IPS-NIHi7 (cell line): Measurements from ENCODE around the gene DNAI2.

Source experiments
- DNase-seq: peaks from one replicate; pipeline ENCODE4 v3.0.0; 2012; ENCODE audit warnings: mixed read lengths; ENCODE audit errors: extremely low spot score

Gene DNAI2

DNA sequence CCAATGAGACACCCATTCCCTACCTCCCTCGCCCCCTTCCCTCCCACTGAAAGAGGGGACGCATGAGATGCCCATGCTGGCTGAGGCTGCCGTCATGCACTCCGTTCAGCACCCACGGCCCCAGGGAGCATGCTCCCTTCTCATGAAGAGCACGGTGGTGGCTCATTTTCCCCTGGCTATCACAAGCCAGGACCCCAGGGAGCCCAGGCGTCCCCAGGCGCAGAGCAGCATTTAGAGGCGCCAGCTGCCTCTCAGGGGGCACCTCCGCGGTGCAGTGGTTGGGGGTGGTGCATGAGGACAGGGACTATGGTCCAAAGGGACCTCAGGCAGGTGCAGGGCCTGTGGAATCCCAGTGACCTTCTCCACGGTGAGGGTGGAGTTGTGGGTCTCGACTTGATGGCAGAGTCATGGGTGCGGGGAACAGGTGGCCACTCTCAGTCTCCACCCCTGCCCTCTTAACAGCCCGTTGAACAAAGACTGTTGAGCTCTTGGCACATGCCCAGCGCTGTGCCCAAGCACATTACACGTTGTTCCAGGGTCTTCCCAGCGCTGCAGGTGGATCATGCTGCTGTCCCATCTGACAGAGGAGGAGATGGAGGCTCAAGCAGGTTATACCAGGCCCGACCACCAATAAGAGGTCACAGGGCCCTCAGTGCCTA, 65.6 kb downstream of the DNAI2 start:
- DNase-seq, result no peak

DNA sequence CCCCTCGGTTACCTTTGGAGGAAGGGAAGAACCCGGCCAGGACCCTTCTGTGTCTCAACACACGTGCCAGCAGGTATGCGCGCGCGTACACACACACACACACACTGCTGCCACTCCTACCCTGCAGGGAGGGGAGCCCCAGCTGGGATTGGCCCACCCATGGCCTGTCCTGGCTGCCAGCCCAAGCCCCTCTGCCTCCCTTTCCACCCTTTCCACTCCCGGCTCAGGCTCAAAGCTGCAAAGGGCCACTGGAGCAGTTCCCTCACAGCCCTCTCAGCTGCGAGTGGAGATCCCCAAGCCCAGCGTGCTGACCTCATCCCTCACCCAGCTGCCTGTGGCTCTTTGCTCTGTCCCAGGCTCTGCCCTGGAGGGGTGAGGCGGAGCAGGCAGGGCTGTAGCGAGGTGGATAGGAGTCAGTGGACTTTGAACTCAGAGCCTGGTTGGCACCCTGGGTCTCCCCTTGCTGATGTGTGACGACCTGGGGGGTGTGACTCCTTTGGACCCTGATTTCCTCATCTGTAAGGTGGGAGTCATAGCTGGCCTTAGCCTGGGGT, 66.5 kb downstream of the DNAI2 start:
- no peak for DNase-seq

DNA sequence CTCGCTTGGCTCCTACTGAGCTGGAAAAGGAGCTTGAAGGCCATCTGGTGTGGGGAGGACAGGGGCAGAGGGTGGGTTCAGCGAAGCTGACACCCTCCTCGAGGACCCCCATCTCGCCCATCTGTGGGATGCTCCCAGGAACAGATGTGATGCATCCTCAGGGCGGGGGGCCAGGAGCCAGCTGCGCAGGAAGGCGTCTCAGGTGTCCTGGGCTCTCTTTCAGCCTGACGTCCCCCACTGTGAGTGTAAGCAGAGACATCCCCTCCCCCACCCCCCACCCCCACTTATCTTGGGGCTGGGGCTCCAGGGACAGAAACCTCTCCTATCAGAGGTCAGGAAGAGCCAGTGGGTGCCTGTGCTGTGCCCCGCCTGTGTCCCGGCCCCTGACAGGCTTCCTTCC, 68.2 kb downstream of the DNAI2 start:
- DNase-seq, result no peak

DNA sequence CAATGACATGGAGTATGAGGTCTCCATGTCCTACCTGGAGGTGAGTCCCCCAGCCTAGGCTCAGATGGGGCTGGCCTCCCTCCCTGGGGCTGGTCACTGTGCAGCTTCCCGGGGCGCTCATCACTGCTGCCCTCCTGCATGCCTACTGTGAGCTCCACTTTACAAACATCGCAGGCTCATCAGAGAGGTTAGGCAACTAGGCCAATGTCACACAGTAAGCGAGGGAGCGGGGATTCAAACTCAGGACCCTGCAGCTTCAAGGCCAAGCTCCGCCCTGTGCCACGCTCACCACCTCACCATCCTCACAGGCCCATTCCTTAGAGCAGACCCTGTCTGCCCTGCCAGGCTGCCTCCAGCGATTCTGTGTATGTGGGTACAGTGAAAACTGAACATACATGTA, 69.1 kb downstream of the DNAI2 start:
- no peak for DNase-seq

DNA sequence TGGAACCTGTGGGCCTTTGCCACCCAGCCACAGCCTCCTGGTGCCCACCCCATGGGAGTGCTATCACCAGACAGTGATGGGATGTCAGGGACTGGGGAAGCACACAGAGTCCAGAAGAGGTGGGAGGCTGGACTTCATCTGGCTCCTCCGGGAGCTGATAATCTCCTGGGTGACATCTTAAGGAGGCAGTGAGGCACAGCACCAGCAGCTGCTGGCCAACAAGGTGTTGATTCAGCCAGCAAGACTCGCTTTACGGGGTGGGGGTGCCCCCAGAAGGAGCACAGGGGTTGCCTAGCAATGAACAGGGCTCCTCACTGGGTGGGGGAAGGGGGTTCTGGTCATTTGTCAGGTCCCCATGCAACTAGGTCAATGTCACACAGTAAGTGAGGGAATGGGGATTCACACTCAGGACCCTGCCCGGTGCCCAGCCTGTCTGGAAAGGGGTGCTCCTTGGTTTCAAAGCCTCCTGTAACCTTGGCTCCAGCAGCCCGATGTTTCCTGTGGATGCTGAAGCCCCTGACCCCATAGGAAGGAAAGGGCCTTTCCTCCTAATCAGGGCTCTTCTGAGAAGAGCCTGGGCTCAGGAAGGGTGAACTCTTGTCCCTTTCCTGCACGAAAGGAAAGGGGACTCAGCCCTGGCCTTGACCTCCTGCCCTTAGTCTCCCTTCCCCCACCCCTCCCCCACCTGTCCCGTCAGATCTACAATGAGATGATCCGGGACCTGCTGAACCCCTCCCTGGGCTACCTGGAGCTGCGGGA, 69.7 kb downstream of the DNAI2 start:
- no peak for DNase-seq

DNA sequence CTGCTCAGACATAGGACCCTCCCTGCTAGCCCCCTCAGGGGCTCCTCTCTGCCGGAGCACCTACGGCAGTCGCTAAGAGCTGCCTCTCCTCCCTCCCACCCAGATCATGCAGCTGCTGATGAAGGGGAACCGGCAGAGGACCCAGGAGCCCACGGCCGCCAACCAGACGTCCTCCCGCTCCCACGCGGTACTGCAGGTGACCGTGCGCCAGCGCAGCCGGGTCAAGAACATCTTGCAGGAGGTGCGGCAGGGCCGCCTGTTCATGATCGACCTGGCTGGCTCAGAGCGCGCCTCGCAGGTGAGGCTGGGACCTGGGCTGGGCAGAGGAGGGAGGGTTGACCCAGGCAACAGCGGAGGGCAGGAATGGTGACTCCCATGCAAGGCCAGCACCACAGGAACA, 70.6 kb downstream of the DNAI2 start:
- no peak for DNase-seq

DNA sequence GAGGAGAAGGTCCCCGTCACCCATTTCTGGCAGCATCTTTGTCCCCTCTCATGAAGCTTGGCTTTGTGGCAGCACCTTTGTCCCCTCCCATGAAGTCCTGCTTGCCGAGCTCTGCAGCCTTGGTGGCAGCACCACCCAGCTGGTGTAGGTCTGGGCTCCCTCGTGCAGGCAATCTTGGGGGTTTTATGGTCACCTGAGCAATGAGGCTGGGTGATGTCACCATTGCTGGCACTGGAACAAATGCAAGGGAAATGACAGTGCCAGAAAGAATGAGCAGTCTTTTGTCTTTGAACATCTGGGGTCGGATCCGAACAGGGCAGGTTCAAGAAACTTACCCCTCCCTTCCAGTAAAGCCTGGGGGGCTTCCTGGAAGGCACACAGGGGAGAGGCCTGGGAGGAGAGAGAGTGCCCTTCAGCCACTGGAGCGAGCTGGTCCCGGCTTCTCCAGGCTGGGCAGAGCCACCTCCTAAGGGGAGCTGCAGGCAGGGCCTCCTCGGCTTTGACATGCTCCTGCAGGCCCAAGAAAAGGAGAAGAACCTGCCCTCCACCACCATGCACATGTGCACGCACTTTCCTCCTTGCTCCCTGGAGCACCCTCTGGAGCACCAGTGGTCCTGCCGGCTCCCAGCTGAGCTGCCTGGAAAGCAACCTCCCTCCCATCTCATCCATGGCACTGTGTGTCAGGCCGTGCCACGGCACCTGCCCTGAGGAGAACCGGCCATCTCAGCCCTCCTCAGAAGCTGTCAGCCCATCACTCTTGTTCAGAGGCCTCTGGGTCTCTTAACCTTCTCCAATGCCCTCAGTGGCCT, 71.6 kb downstream of the DNAI2 start:
- DNase-seq, result no peak

DNA sequence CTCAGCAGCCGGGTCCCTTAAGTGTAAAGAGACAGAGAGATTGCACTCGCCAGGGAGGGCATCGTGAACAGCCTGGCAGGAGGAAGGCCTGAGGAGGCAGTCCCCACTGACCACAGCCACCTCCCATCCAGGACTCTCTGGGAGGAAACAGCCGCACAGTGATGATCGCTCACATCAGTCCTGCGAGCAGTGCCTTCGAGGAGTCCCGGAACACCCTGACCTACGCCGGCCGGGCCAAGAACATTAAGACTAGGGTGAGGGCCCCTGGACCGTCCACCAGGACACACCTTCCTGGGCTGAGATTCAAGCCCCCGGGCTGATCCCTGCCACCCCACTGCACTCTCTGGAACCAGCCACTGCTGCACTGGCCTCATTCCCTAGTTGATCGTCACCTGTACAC, 73.6 kb downstream of the DNAI2 start:
- DNase-seq, result no peak

DNA sequence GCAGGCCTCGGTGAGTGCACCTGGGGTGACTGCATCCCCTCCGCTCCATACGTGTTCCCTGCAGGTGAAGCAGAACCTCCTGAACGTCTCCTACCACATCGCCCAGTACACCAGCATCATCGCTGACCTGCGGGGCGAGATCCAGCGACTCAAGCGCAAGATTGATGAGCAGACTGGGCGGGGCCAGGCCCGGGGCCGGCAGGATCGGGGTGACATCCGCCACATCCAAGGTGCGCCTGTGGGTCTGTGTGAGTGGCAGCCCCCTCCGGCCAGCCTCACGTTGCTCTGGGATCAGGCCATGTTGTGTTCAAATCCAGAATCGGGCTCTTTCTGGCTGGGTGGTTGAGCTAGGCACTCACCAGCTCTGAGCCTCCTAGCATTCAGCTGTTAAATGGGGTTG, 75.1 kb downstream of the DNAI2 start:
- DNase-seq, result no peak

DNA sequence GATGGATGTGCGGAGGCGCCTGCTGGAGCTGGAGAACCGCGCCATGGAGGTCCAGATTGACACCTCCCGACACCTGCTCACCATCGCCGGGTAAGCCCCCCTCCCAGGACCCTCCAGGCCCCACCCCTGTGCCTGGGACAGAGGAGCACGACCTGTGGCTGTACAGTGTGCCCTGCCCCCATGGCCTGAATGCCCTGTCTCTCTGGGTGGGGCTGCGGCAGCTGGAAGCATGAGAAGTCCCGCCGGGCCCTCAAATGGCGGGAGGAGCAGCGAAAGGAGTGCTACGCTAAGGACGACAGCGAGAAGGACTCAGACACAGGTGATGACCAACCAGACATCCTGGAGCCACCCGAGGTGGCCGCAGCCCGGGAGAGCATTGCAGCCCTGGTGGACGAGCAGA, 76.5 kb downstream of the DNAI2 start:
- no peak for DNase-seq

DNA sequence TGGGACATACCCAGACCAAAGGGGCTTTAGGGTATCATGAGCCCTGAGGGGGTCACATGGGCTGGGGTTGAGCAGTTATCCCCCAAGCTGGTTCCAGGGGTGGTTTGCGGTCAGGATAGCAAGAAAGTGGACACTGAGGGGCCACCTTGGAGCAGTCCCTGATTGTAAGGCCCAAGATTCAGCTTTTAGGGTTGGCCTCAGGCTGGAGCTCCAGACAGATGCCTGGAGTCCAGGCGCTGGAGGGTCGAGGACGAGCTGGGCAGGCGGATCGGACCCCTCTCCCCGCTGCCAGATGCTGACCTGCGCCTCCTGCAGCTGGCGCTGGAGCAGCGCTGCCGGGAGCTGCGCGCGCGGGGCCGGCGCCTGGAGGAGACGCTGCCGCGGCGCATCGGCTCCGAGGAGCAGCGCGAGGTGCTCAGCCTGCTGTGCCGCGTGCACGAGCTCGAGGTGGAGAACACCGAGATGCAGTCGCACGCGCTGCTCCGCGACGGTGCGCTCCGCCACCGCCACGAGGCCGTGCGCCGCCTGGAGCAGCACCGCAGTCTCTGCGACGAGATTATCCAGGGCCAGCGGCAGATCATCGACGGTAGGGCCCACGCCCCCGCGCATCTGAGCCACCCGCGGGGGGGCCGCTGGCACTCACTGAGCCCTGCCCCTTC, 77.6 kb downstream of the DNAI2 start:
- peak; percentile 82 for DNase-seq

DNA sequence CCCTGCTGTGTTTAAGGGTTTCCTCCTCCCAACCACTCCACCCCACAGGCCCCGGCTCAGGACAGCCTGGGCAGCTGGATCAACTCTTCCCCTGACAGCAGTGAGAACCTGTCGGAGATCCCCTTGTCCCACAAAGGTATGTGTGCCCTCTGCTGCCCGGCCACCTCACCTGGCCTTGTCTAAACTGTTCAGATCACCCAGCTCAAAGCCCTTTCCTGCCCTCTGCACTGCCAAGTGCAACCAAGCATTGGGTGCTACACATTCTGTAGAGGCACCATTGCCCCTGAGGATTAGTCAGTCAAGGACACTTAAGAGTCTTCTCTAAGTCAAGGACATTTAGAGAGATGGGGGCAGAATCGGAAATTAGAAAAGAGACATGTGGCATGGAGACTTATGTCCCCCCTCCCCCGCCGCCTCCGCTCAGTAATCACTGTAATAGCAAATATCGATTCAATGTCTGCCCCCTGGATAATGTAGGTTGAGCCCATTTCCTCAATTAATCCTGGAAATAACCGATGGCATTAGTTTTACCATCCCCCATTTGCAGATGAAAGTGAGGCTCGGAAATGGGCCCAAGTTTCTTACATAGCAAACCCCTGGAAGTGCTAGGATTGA, 79.5 kb downstream of the DNAI2 start:
- no peak for DNase-seq

DNA sequence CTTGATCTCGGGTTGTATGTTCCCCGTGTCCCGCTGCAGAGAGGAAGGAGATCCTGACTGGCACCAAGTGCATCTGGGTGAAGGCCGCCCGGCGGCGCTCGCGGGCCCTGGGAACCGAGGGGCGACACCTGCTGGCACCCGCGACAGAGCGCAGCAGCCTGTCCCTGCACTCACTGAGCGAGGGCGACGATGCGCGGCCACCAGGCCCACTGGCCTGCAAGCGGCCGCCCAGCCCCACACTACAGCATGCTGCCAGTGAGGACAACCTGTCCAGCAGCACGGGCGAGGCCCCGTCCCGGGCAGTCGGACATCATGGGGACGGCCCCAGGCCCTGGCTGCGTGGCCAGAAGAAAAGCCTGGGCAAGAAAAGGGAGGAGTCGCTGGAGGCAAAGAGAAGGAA, 80.1 kb downstream of the DNAI2 start:
- peak; percentile 89 for DNase-seq

DNA sequence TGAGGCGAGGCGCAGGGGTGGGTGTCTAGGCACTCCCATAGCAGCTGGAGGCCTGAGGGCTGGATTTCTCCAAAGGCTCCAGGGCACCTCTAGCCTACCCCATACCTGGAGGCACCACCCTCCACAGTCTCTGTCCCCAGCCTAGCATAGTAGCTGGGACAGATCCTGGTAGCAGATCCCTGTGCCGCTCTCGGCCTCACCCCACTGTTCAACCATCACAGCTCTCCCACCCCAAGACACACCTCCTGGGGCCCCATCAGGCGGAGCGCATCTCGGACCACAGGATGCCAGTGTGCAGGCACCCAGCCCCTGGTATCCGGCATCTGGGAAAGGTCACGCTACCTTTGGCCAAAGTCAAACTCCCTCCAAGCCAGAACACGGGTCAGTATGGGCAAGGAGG, 80.5 kb downstream of the DNAI2 start:
- DNase-seq, result no peak

DNA sequence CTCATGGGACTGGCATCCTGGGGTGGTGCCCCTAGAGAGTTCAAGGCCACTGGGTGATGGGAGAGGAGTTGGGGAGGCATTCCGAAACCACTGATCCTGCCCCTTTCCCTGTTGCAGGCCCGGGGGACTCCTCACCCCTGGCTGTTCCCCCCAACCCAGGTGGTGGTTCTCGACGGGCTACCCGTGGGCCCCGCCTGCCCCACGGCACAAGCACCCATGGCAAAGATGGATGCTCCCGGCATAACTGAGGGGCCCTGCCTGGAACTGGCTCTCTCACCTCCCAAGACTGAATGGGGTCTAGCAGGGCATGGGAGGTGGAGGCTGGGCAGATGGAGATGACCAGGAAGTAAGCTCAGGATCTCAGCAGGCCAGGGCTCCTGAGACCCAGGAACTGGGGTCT, 81.0 kb downstream of the DNAI2 start:
- no peak for DNase-seq

DNA sequence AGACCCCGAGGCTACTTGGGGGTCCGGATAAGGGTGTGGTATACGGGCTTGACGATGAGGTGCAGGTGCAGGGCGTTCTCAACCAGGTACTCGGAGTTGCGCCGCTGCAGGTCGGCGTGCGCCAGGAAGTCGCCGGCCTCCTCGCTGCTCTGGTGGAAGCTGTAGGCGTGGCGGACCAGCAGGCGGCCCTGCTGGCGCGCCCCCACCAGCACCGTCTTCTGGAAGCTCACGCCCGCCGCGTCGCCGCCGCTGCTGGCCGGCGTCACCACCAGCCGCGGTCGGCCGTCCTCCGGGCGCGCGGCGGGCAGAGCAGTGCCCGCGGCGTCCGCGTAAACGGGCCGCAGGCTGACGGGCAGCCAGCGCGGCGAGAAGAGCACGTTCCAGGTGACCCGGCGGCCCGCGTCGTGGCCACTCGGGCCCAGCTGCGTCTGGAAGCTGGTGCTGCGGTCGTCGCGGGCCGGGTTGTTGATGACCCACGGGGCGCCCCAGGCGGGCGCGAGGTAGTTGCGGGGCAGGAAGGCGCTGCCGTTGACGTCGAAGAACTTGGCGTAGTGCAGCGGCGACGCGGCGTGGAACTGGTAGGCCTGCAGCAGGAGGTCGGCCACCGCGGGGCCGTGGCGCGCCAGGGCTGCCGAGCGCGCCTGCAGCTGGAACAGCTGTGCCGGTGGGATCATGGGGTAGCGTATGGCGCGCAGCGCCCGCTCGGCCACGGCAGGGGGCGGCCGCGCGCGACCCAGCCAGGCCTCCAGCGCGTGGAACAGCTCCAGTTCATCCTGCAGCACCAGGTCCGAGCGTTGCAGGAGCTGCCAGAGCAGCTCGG, 82.8 kb downstream of the DNAI2 start:
- DNase-seq, result peak; percentile 84

DNA sequence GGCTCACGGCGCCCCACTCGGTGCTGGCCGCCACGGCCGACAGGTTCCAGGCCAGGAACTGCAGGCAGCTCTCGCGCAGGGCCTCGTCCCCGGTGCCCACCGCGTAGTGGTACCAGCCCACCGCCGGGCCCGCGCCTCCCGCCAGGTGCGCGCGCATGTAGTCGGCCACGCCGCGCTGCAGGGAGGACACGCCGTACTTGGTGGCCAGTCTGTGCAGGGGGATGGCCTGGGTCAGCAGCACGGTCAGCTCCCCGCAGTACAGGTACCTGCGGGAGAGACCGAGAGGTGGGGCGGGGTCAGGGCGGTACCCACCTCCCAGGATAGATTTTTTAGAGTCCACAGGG, 83.4 kb downstream of the DNAI2 start:
- no peak for DNase-seq

DNA sequence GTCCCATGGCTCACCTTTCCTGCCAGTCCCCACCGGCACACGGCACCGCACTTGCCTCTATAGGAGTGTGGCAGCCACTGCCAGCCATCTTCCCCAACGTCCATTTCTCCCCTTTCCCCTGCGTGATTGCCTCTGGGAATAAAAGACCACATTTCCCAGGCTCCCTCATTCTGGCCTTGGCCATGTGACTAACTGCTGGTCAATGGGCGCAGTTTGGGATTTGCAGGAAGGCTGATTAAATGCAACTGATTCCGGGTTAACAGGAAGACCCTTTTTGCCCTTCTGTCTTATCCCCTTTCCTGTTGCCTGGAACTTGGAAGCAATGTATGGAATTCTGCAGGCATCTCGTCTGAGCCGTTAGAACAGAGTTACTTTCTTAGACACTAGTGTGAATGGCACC, 84.7 kb downstream of the DNAI2 start:
- no peak for DNase-seq

DNA sequence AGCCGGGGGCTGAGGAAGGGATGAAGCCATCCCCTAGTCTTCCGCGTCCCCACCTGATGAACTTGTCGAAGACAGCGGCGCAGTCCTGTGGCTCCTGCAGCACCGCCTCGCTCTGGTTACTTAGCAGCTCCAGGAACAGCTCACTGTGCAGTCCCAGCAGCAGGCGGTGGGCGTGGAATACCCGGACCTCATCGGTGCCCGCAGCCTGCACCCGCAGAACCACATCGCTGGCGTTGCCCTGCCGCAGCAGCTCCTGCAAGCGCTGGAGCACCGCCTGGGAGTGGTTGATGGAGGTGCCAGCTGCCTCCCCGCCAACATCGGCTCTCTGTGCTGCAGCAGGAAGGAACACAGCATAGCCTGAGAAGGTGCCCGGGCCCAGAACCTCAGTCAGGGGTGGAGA, 85.9 kb downstream of the DNAI2 start:
- no peak for DNase-seq

DNA sequence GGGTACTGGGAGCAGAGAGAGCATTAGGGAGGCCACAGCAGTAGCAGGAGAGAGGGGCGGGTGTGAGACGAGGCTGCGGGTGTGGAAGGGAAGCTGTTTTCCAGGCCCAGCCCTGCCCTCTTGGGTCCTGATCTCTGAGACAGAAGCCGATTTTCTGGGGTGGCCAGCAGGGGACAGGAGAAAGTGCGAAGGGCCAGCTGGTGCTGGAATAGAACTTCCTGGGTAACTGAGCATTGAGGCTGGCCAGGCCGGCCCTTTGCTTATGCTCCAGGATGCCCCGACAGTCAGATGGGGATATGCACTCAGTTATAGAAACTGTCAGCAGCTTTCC, 86.8 kb downstream of the DNAI2 start:
- no peak for DNase-seq
